Adipocyte (in vitro differentiated cells): Measurements from ENCODE around the gene MAPK8.
A peak's percentile ranks its signal among the peaks of the same experiment; 100 is the strongest.

Experiments
- DNase-seq: peaks from one replicate; pipeline ENCODE4 v3.0.0-alpha.2; 2015; ENCODE audit warnings: low read depth
- H3K27me3 ChIP-seq: replicated peaks from 2 replicates; pipeline ENCODE4 v1.7.0; 2013; ENCODE audit warnings: mild to moderate bottlenecking, low read length, moderate library complexity; ENCODE audit not compliant: control insufficient read depth, insufficient read depth
- H3K36me3 ChIP-seq: 2 replicates; pipeline ENCODE4 v1.7.0; 2013; ENCODE audit warnings: low read length, mild to moderate bottlenecking, moderate library complexity; ENCODE audit not compliant: control insufficient read depth, insufficient read depth, severe bottlenecking
- H3K4me1 ChIP-seq: 2 replicates; pipeline ENCODE4 v1.7.0; 2013; ENCODE audit warnings: mild to moderate bottlenecking, low read length, moderate library complexity; ENCODE audit not compliant: control insufficient read depth, insufficient read depth
- H3K4me3 ChIP-seq: 2 replicates; pipeline ENCODE4 v1.7.0; 2013; ENCODE audit warnings: mild to moderate bottlenecking, low read length, moderate library complexity
- H3K9ac ChIP-seq: 2 replicates; pipeline ENCODE4 v1.7.0; 2013; ENCODE audit warnings: mild to moderate bottlenecking, low read length, moderate library complexity
- H3K9me3 ChIP-seq: 2 replicates; pipeline ENCODE4 v1.7.0; 2013; ENCODE audit warnings: mild to moderate bottlenecking, low read length, moderate library complexity; ENCODE audit not compliant: control insufficient read depth

The MAPK8 gene

DNA sequence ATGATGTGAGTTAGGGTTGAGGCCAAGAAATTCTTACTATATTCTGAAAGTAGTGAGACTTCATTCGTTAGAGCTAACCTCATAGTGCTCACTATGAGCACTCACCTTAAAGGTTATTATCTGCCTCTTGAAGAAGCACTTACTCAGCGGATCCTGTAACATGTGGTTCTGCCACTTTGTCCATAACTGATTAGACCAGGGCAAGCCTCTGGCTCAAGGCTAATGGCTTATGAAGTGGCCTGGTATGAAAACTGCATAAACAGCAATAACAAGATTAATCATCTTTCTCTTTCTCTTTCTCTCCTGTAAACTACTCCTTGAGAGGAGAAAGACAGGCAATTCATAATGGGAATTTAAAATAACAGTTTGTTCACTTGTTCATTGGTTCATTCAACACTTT, 82.8 kb downstream of the MAPK8 start:
- no peak for DNase-seq
- H3K4me1 ChIP-seq, result no peaks in the 10 kb centered on the region
- H3K4me3 ChIP-seq, result no peak overlapping the region
- no peaks in the 10 kb centered on the region for H3K27me3 ChIP-seq
- no peaks in the 10 kb centered on the region for H3K36me3 ChIP-seq
- H3K9me3 ChIP-seq, result no peaks in the 10 kb centered on the region
- no peak overlapping the region for H3K9ac ChIP-seq

DNA sequence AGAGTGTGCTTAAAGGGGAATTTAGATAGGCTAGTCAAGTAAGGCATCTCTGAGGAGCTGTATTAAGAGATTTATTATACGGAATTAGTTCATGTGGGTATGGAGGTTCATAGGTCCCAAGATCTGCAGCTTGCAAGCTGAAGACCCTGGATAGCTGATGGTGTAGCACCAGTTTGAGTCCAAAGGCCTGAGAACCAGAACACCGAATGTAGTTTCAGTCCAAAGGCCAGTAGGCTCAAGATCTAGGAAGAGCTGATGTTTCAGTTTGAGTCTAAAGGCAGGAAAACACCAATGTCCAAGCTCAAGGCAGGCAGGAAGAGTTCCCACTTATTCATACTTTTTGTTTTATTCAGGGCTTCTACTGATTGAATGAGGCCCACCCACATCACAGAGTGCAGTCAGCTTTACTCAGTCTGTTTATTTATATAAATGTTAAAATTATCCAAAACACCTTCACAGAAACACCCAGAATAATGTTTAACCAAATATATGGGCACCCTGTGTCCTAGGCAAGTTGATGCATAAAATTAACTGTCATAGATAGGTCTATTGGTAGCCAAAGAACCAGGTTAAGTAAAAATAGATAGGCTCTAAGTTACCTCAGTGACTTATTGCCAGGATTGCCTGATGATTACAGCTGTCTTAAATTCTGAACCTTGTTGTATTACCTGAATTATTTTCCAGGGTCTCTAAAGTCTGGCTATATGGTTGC, 83.5 kb downstream of the MAPK8 start:
- H3K9me3 ChIP-seq, result no peaks in the 10 kb centered on the region
- H3K4me3 ChIP-seq, result no peak overlapping the region
- no peaks in the 10 kb centered on the region for H3K36me3 ChIP-seq
- no peak for DNase-seq
- no peaks in the 10 kb centered on the region for H3K4me1 ChIP-seq
- H3K27me3 ChIP-seq, result no peaks in the 10 kb centered on the region
- no peak overlapping the region for H3K9ac ChIP-seq

DNA sequence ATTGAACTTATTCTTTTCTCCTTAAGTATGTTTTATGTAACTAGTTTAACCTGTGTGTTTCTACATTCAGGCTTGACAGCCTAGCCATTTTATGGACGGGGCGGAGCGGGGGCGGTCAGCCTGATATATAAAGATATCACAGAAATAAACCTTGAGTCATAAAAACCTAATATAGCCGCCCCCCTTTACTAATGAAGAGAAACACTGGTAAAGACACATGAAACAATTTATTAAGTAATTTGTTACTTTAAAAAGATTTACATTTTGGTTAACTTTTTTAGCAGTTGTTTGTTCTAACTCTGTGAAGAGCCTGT, 84.0 kb downstream of the MAPK8 start:
- Histone ChIP-seq H3K4me1 (no peaks in the 10 kb centered on the region), H3K4me3 (no peak overlapping the region), H3K9me3 (no peaks in the 10 kb centered on the region), H3K36me3 (no peaks in the 10 kb centered on the region), H3K9ac (no peak overlapping the region), H3K27me3 (no peaks in the 10 kb centered on the region)
- no peak for DNase-seq

DNA sequence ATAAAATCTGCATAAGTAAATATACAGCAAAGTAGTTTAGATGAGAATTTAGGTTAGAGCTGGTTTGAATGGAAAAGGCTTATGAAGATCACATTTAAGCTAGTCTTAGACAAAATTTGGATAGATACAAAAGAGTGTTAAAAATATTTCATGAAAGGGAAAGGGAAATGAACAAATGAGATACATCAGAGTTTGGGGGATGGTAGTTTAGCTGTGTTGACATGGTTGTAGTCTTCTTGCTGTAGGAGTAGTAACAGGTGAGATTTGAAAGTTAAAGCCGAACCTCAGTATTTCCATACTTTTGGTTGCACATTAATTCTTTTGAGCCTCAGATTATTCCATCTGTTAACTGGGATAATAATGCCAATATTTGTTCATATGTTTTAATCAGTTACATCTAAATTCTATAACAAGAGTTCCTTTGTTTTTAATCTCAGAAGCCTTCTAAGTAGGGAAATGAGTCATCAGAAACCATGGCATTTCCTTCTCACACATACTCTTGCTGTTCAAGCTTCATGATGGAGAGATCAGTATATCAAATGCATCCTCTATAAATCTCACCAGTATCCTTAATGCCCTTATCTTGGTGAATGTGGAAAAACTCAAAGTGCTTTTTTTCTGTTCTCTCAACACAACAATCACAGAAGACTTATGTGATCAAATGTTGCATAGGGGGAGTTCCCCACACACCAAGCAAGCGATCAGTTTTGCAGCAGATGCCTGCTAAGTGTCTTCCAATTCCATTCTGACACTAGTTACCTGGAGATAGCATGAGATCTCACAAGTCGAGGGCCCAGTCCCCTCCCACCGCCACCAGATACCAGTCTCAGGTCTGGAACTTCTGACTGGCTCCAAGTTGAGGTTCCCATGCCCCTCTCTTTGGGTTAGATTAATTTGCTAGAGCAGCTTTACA, 84.7 kb downstream of the MAPK8 start:
- DNase-seq, result peak; percentile 48
- no peaks in the 10 kb centered on the region for H3K9me3 ChIP-seq
- H3K27me3 ChIP-seq, result no peaks in the 10 kb centered on the region
- H3K4me3 ChIP-seq, result no peak overlapping the region
- H3K4me1 ChIP-seq, result peaks cover 3% of the 10 kb centered on the region
- no peak overlapping the region for H3K9ac ChIP-seq
- no peaks in the 10 kb centered on the region for H3K36me3 ChIP-seq

DNA sequence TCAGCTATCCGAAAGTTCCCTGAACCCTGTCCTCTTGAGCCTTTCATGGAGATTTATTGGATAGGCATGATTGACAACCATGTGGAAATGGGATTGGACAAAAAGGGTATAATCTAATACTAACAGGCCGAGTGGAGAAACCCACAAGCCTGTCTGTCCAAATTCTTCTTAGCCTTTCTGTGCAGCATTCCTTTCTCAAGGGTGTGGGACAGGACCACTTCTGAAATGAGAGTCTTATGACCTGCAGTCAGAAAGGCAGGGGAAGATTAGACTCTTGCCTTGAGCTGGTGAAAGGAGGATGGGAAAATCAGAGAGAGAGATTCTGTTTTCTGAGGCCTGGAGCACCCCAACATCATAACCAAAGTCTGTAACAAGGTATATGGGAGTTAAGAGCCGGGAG, 85.5 kb downstream of the MAPK8 start:
- Histone ChIP-seq H3K9me3 (no peaks in the 10 kb centered on the region), H3K4me3 (no peak overlapping the region), H3K27me3 (no peaks in the 10 kb centered on the region), H3K9ac (no peak overlapping the region), H3K36me3 (no peaks in the 10 kb centered on the region), H3K4me1 (peaks cover 8% of the 10 kb centered on the region)
- no peak for DNase-seq

DNA sequence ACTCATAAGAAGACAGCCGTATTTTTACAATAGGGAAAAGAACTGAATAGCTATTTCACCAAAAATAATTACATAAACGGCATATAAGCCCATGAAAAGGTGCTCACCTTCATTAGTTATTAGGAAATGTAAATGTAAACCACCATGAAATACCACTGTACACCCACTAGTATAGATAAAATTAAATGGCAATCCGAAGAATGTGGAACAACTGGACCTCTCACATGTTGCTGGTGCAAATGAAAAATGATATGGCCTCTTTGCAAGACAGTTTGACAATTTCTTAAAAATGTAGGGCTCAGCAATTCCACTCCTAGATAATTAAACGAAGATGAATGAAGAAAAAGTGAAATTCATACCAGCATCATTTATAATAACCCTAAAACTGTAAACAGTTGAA, 91.8 kb downstream of the MAPK8 start:
- no peak overlapping the region for H3K9ac ChIP-seq
- no peak overlapping the region for H3K4me3 ChIP-seq
- H3K27me3 ChIP-seq, result no peaks in the 10 kb centered on the region
- no peak for DNase-seq
- peaks cover 43% of the 10 kb centered on the region for H3K4me1 ChIP-seq
- H3K9me3 ChIP-seq, result no peaks in the 10 kb centered on the region
- H3K36me3 ChIP-seq, result no peaks in the 10 kb centered on the region

DNA sequence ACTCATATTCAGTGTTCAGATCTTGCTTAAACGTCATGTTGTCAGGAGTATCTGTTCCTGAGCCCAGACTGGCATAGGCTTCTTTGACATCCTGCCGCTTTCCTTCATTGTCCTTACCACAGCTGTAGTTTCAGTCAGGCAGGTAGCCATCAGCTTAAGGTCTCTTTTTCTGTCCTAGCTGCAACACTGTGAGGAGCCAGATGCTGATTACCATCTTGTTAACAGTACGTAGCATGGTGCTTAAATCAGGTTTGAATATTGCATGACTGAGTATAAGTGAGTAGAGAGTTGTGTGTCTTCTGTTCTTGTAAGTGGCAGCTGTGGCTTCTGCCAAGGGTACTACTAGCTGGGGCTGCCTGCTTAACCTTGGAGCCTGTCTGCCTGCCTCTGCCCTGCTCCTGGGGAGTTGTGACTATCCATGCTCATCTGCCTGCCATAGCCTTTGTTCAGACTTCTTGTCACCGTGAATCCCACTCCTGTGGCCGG, 92.6 kb downstream of the MAPK8 start:
- Histone ChIP-seq H3K4me1 (peaks cover 43% of the 10 kb centered on the region), H3K27me3 (no peaks in the 10 kb centered on the region), H3K9me3 (no peaks in the 10 kb centered on the region), H3K36me3 (no peaks in the 10 kb centered on the region), H3K9ac (no peak overlapping the region), H3K4me3 (no peak overlapping the region)
- peak; percentile 9 for DNase-seq

DNA sequence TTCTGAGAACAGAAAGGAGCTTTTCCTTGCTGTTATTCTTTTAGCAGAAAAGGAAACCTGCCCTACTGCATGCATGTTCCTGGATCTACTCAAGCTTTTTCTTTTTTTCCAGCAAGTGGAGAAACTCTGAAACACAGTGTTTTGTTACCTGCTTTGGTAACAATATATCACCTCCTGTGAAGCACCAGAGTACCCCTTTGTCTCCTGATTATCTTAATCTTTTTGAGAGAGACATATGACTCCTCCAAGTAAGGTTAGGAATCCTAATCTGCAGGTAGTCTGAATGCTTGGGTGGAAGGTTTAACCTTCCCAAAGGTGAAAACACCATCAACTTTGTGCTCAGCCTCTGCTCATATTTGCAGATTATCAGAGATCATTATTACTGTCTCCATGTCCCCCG, 93.1 kb downstream of the MAPK8 start:
- Histone ChIP-seq H3K4me3 (no peak overlapping the region), H3K36me3 (no peaks in the 10 kb centered on the region), H3K9me3 (no peaks in the 10 kb centered on the region), H3K9ac (no peak overlapping the region), H3K4me1 (peaks cover 47% of the 10 kb centered on the region), H3K27me3 (no peaks in the 10 kb centered on the region)
- DNase-seq, result no peak

DNA sequence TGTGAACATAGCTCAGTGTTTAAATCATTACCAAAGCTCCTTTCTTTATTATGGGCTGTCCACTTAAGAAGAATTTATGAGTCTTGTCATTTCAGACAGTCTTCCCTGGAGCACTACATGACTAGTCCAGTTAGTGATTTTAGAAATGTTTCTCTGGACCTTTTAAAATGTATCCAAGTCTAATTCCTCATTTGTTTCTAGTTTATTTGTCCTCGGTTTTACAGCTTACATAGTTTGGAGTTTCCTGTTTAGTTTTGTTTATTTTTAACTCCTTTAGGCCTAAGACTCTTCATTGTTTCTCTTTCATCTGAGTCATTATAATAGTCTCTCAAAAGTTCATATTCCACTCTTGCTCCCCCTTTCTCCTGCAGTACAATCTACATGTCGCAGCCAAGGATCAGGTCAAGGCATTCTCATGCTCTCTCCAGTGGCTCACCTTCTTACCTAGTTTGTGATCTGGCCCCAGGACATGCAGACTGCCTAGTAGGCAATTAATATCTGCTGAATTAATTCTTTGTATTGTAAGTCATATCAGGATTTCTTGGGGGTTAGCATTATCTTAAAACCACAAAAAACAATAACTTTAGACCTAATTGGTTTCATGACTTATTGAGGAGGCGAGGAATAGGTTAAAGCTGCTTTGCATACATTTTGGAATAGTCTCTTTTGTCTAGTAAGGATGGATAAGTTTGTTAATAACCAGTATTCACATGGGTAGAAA, 93.8 kb downstream of the MAPK8 start:
- Histone ChIP-seq H3K27me3 (no peaks in the 10 kb centered on the region), H3K9ac (no peak overlapping the region), H3K4me1 (peaks cover 53% of the 10 kb centered on the region), H3K36me3 (no peaks in the 10 kb centered on the region), H3K4me3 (no peak overlapping the region), H3K9me3 (no peaks in the 10 kb centered on the region)
- peak; percentile 52 for DNase-seq

DNA sequence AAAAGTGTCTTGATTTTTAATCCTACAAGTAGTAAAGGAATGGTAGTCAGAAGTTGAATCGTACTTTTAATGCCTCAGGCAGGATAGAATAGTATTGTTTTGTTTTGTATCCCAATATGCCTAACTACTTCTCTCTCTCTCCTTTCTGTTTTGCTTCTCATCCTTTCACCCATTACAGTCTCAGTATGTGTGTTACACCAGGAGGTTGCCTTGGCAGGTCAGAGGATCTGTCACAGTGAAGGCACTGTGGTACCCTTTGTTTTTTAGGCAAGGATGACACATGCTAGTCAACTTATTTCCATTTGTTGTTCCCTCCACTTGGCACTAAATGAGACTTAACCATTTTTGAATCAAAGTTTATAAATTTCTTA, 94.4 kb downstream of the MAPK8 start:
- no peak overlapping the region for H3K9ac ChIP-seq
- H3K4me3 ChIP-seq, result no peak overlapping the region
- no peaks in the 10 kb centered on the region for H3K9me3 ChIP-seq
- peaks cover 58% of the 10 kb centered on the region for H3K4me1 ChIP-seq
- H3K27me3 ChIP-seq, result no peaks in the 10 kb centered on the region
- DNase-seq, result peak; percentile 33
- no peaks in the 10 kb centered on the region for H3K36me3 ChIP-seq

DNA sequence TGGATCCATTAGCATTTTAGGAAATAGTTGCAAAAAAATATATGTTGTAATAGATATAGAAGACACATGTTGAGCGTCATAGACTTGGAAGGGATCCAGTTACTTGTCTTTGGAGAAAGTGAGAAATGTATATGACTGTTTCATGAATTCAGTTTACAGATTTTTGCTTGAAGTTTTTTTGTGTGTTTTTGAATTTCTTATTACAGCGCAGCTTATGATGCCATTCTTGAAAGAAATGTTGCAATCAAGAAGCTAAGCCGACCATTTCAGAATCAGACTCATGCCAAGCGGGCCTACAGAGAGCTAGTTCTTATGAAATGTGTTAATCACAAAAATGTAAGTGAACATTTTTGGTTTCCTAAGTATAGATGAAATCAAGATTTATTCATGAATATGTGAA, 98.2 kb downstream of the MAPK8 start:
- Histone ChIP-seq H3K9ac (peak overlapping the region; percentile 39), H3K4me1 (peaks cover 46% of the 10 kb centered on the region), H3K36me3 (no peaks in the 10 kb centered on the region), H3K9me3 (no peaks in the 10 kb centered on the region), H3K4me3 (no peak overlapping the region), H3K27me3 (no peaks in the 10 kb centered on the region)
- peak; percentile 81 for DNase-seq
